ENCODE data around the gene C22orf23.

Gene C22orf23

DNA sequence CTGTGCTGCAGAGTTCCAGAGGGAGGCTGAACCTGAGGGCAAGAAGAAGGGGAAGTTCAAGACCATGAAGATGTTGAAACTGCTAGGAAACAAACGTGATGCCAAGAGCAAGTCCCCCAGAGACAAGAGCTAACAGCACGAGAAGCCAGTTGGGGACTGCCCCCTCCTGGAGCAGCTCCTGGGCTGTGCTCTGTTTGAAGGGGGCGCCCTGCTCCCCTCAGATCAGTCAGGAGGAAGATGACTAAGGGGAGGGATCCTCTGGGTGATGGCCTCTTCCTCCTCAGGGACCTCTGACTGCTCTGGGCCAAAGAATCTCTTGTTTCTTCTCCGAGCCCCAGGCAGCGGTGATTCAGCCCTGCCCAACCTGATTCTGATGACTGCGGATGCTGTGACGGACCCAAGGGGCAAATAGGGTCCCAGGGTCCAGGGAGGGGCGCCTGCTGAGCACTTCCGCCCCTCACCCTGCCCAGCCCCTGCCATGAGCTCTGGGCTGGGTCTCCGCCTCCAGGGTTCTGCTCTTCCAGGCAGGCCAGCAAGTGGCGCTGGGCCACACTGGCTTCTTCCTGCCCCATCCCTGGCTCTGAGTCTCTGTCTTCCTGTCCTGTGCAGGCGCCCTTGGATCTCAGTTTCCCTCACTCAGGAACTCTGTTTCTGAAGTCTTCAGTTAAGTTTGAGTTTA, 12.6 kb downstream of the C22orf23 start:
- Histone ChIP-seq H3K79me2 (ENCODE audit: insufficient read depth, low read length) (no peaks in the 10 kb centered on the region), H3K9me2 (replicated peaks; ENCODE audit: insufficient read depth, low read length) (no peaks in the 10 kb centered on the region), H3F3A (ENCODE audit: insufficient read depth) (no peaks in the 10 kb centered on the region), H3K27ac (ENCODE audit: low read depth, low read length) (no peak overlapping the region), H3K36me3 (ENCODE audit: low read length) (no peaks in the 10 kb centered on the region), H2AFZ (ENCODE audit: low read depth, low read length, severe bottlenecking) (no peak overlapping the region), H3K4me2 (ENCODE audit: low read depth, low read length, poor library complexity, severe bottlenecking) (no peak overlapping the region), H3K9me3 (ENCODE audit: insufficient read depth, low read length) (no peaks in the 10 kb centered on the region), H3K9ac (ENCODE audit: low read length) (no peak overlapping the region), H3K4me3 (ENCODE audit: insufficient read depth, low read length, poor library complexity, severe bottlenecking) (no peak overlapping the region), H4K20me1 (ENCODE audit: low read depth, low read length) (no peaks in the 10 kb centered on the region), H3K27me3 (ENCODE audit: low read length) (no peaks in the 10 kb centered on the region)
- TF ChIP-seq EZH2phosphoT487 (conservative IDR thresholded peaks at IDR 0.05; ENCODE audit: low read length) (no peak), CTCF (IDR thresholded peaks at IDR 0.05; ENCODE audit: insufficient read depth, low read length, poor library complexity, severe bottlenecking) (no peak)

DNA sequence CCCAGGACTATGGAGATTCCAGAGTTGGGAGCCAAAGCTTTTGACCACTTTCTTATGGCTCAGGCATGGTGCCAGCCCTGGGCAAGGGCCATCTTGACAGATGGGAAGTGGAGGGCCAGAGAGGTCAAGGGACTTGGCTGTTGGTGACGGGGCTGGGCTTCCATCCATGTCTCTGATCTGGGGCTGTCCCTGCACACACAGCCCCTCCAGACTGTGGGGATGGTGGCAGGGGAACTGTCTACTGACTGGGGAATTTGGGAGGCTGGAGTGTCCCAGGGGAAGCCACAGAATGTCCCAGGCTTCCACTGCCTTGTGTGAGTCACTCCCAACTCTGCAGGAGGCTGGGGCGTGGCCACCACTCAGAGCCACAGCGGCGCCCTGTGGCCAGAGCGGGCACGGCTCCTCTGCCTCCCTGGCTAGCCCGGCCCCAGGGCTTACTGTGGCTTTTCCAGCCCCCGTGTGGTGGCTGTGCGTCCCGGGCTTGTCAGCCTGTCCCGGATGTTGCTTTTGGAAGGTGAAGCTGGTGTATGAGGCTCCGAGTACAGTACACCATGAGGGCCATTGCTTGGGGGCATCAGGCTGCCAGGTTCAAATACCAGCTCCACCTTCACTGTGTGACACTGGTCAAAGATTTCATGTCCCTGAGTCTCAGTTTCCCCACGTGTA, 19.6 kb downstream of the C22orf23 start:
- Histone ChIP-seq H3K9ac (ENCODE audit: low read length) (no peak overlapping the region), H3K4me2 (ENCODE audit: low read depth, low read length, poor library complexity, severe bottlenecking) (no peak overlapping the region), H3K9me2 (replicated peaks; ENCODE audit: insufficient read depth, low read length) (no peaks in the 10 kb centered on the region), H3K79me2 (ENCODE audit: insufficient read depth, low read length) (no peaks in the 10 kb centered on the region), H3F3A (ENCODE audit: insufficient read depth) (no peaks in the 10 kb centered on the region), H3K9me3 (ENCODE audit: insufficient read depth, low read length) (no peaks in the 10 kb centered on the region), H3K36me3 (ENCODE audit: low read length) (no peaks in the 10 kb centered on the region), H3K27ac (ENCODE audit: low read depth, low read length) (no peak overlapping the region), H3K27me3 (ENCODE audit: low read length) (no peaks in the 10 kb centered on the region), H2AFZ (ENCODE audit: low read depth, low read length, severe bottlenecking) (peak overlapping the region; percentile 96), H3K4me3 (ENCODE audit: insufficient read depth, low read length, poor library complexity, severe bottlenecking) (no peak overlapping the region), H4K20me1 (ENCODE audit: low read depth, low read length) (no peaks in the 10 kb centered on the region)
- peak; percentile 95 for TF ChIP-seq CTCF (IDR thresholded peaks at IDR 0.05; ENCODE audit: insufficient read depth, low read length, poor library complexity, severe bottlenecking)
- no peak for TF ChIP-seq EZH2phosphoT487 (conservative IDR thresholded peaks at IDR 0.05; ENCODE audit: low read length)

GRCh38 chr22:37932821-37933578, 20.4 kb downstream of the C22orf23 start:
- H3K27me3 ChIP-seq (ENCODE audit: low read length): no peaks in the 10 kb centered on the region
- H3F3A ChIP-seq (ENCODE audit: insufficient read depth): no peaks in the 10 kb centered on the region
- no peak overlapping the region for H3K4me3 ChIP-seq (ENCODE audit: insufficient read depth, low read length, poor library complexity, severe bottlenecking)
- no peak overlapping the region for H2AFZ ChIP-seq (ENCODE audit: low read depth, low read length, severe bottlenecking)
- H3K27ac ChIP-seq (ENCODE audit: low read depth, low read length): no peak overlapping the region
- H4K20me1 ChIP-seq (ENCODE audit: low read depth, low read length): no peaks in the 10 kb centered on the region
- no peaks in the 10 kb centered on the region for H3K9me3 ChIP-seq (ENCODE audit: insufficient read depth, low read length)
- H3K79me2 ChIP-seq (ENCODE audit: insufficient read depth, low read length): no peaks in the 10 kb centered on the region
- no peak for TF ChIP-seq EZH2phosphoT487 (conservative IDR thresholded peaks at IDR 0.05; ENCODE audit: low read length)
- no peak for TF ChIP-seq CTCF (IDR thresholded peaks at IDR 0.05; ENCODE audit: insufficient read depth, low read length, poor library complexity, severe bottlenecking)
- H3K9ac ChIP-seq (ENCODE audit: low read length): no peak overlapping the region
- no peak overlapping the region for H3K4me2 ChIP-seq (ENCODE audit: low read depth, low read length, poor library complexity, severe bottlenecking)
- H3K36me3 ChIP-seq (ENCODE audit: low read length): no peaks in the 10 kb centered on the region
- H3K9me2 ChIP-seq (replicated peaks; ENCODE audit: insufficient read depth, low read length): no peaks in the 10 kb centered on the region
